ENCODE results near the gene CYP1A1. TPM values are rescaled to one million over a fixed set of nuclear protein-coding genes. Genes with fewer than 3 reads are reported as not detected.
A peak's percentile ranks its signal among the peaks of the same experiment; 100 is the strongest.

CYP1A1 gene
- total and polyA plus RNA-seq, 2 of the 4 experiments (the other 2 are of a cell fraction) = under 0.01 to 0.03 TPM

- Histone ChIP-seq H3K4me3 (ENCODE audit: insufficient read depth, low read depth, low read length) (no peak overlapping the region), H3K56ac (ENCODE audit: extremely low read depth, insufficient read depth, low read length) (no peak overlapping the region), H3K9me3 (ENCODE audit: control insufficient read depth, insufficient read depth, low read length) (no peaks in the 10 kb centered on the region), H3K27me3 (ENCODE audit: control insufficient read depth, insufficient read depth, low read length) (peaks cover 75% of the 10 kb centered on the region), H3K23ac (ENCODE audit: low read depth, low read length) (no peak overlapping the region), H4K5ac (ENCODE audit: low read depth, low read length) (no peak overlapping the region), H2BK5ac (ENCODE audit: low read depth, low read length, poor library complexity, severe bottlenecking) (no peak overlapping the region), H3K4me2 (ENCODE audit: low read depth, low read length) (no peak overlapping the region), H4K8ac (ENCODE audit: low read depth in 2 of 2, low read length in 2 of 2) (no peak overlapping the region), H2AFZ (replicated peaks; ENCODE audit: low read length, poor library complexity) (no peak overlapping the region), H3K9ac (ENCODE audit: low read depth, low read length) (no peak overlapping the region), H2BK15ac (ENCODE audit: low read depth, low read length) (no peak overlapping the region), H4K91ac (ENCODE audit: insufficient read depth, low read depth, low read length) (no peak overlapping the region), H3K14ac (replicated peaks; ENCODE audit: low read depth, low read length) (no peak overlapping the region), H2BK20ac (ENCODE audit: low read depth, low read length) (no peak overlapping the region), H3K9me1 (ENCODE audit: insufficient read depth, low read length) (peaks cover 5% of the 10 kb centered on the region), H3K18ac (ENCODE audit: low read depth, low read length) (no peak overlapping the region), H3K36me3 (ENCODE audit: control insufficient read depth, insufficient read depth, low read length) (no peaks in the 10 kb centered on the region), H3K4me1 (ENCODE audit: control insufficient read depth, insufficient read depth, low read length) (no peaks in the 10 kb centered on the region), H4K20me1 (ENCODE audit: insufficient read depth, low read length) (no peaks in the 10 kb centered on the region; the same call in 1 of the 2 replicates), H3K4ac (ENCODE audit: low read depth, low read length) (no peak overlapping the region), H3K27ac (ENCODE audit: insufficient read depth, low read length) (no peak overlapping the region), H2BK120ac (ENCODE audit: low read depth, low read length) (no peak overlapping the region), H2AK9ac (replicated peaks; ENCODE audit: low read depth, low read length, poor library complexity) (no peak overlapping the region), H3K79me1 (ENCODE audit: low read depth in 1 of 2, low read length in 2 of 2) (no peaks in the 10 kb centered on the region), H2AK5ac (ENCODE audit: low read depth, low read length) (no peak overlapping the region)
- no CpG with 5 or more reads among the region's 1 CpG for WGBS, 2 experiments (ENCODE audit: extremely low coverage in 2 of 2, insufficient read length in 1 of 2)
- BruUV-seq (replicated peaks) = no TSS peak
- ATAC-seq (ENCODE audit: low read depth) (0 out of 2 replicates have a peak, but pooled peaks have one; percentile 18), DNase-seq (peak; percentile 46)
- CTCF ChIA-PET = interaction anchor here (0.6 kb wide), 1 partner anchor 166 kb away, joined by 3 read pairs; no protein-coding TSS in a partner anchor
- intact Hi-C loops (cut with micrococcal nuclease) = no loop called here
- in situ Hi-C loops (cut with MboI; ENCODE audit: low sequenced_read_pairs) = no loop called here
- POLR2A ChIA-PET (ENCODE audit: unreplicated experiment) = no interaction called here
- no peak for TF ChIP-seq USF2 (IDR thresholded peaks at IDR 0.05; ENCODE audit: low read depth, low read length)
- no peak for TF ChIP-seq MXI1 (IDR thresholded peaks at IDR 0.05; ENCODE audit: borderline replicate concordance, low read depth, low read length)
- no peak for TF ChIP-seq RFX5 (IDR thresholded peaks at IDR 0.05; ENCODE audit: low read depth, low read length)
- TF ChIP-seq POLR2A (IDR thresholded peaks at IDR 0.05; ENCODE audit: low read depth, low read length) = no peak
- no peak for TF ChIP-seq NFE2L2 (IDR thresholded peaks at IDR 0.05; ENCODE audit: low read depth, low read length)
- no peak for TF ChIP-seq CHD1 (IDR thresholded peaks at IDR 0.05; ENCODE audit: low read depth, low read length)
- TF ChIP-seq MAFK (IDR thresholded peaks at IDR 0.05; ENCODE audit: low read depth, low read length) = no peak
- no peak for TF ChIP-seq BHLHE40 (IDR thresholded peaks at IDR 0.05; ENCODE audit: low read depth, low read length)
- no peak for TF ChIP-seq MAZ (IDR thresholded peaks at IDR 0.05; ENCODE audit: borderline replicate concordance, low read depth, low read length)
- TF ChIP-seq CTCF (conservative IDR thresholded peaks at IDR 0.05; ENCODE audit: low read depth, low read length) = no peak
- TF ChIP-seq FOS (IDR thresholded peaks at IDR 0.05; ENCODE audit: low read depth, low read length) = no peak
- no peak for TF ChIP-seq RAD21 (IDR thresholded peaks at IDR 0.05; ENCODE audit: low read length)
- no peak for TF ChIP-seq CEBPB (IDR thresholded peaks at IDR 0.05; ENCODE audit: low read depth, low read length)
- dilution Hi-C loops (cut with HindIII; ENCODE audit: low sequenced_read_pairs, unreplicated experiment) = no loop called here
These were observed 1.5 kb downstream of the CYP1A1 start for GRCh38 chr15:74723754-74724334.

Data from IMR-90 (cell line).